Measurements from ENCODE around the gene MMP11. TPM values are rescaled to one million over a fixed set of nuclear protein-coding genes. Genes with fewer than 3 reads are reported as not detected.

Gene MMP11
- total RNA-seq, 3 donors from 2014 or later = 2.0 to 6.3 (median 4.0) TPM

DNA sequence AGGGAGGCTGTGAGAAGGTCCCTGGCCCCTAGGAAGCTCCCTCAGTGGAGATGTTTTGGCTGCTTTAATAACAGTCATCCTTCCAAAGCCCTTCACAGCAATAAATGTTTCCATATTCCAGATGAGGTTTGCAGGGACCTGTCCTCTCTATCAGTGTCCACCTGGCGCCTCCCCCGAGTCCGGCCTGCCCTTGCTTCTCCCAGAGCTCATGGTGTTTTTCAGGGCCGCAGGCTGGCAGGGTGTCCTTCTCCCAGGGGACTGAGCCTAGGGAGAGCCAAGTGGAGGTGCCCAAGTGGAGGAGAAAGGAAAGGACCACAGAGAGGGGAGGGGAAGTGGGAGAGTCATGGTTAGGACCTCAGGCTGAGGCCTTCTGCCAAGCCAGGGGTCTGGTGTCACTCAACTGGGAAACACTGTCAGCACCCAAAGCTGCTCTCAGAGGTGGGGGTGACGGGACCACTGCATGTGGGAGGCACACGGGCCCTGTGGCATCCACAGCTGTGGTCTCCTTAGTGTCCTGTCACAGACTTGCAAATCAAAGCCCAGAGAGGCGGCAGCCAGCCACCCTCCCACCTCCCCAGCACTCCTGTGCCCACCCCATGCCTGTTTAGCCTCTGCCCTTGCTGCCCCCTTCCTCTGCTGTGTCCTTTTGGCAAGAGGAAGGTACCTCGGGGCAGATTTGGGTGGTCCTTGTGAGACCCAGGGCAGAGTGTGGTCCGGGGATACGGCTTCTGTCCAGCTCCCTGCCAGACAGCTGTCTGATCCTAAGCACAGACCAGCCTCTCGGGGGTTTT, 59.8 kb downstream of the MMP11 start:
- Histone ChIP-seq H3K36me3 (ENCODE audit: low read depth) (peaks cover 3% of the 10 kb centered on the region), H3K9me3 (no peaks in the 10 kb centered on the region), H3K4me1 (ENCODE audit: low read depth) (no peaks in the 10 kb centered on the region), H3K4me3 (no peak overlapping the region)
- DNase-seq (peak in 2 of 3 donors; percentile 16 to 36), ATAC-seq (no peak)
- no peak for TF ChIP-seq CTCF (IDR thresholded peaks at IDR 0.05)
- intact Hi-C loops (cut with DNase I, micrococcal nuclease) = no loop called here

DNA sequence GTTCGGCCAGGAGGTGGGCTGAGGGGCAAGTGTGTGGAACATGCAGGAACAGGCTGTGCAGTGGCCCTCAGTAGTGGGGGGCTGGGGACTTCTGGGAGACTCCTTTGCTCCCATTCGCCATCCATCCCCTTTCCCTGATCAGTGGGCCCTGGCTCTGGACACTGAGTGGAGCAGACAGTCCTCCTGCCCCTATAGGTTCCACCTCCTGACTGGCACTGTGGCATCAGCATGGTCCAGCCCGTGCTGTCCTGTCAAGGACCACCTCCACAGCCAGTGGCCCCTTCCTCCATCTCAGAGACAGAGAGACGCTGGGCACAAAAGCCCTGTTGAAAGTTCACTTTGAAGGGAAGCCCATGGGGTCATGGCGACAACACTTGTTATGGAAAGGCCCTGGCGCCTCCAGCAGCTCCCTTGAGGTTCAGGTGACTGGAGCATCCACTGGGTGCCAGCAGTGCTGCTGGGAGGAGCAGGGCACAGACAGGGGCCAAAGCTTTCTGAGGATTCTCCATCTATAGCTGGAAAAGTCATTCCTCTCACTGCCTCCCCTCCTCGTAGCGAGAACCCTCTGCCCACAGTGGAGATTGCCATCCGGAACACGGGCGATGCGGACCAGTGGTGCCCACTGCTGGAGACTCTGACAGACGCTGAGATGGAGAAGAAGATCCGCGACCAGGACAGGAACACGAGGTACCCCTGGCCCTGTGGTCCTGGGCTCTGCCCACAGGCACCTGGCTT, 60.5 kb downstream of the MMP11 start:
- no peak for ATAC-seq

More for the DNA sequence above, 60.5 kb downstream of the MMP11 start:
- peaks cover 3% of the 10 kb centered on the region for H3K36me3 ChIP-seq (ENCODE audit: low read depth)
- no peak overlapping the region for H3K4me3 ChIP-seq
- TF ChIP-seq CTCF (IDR thresholded peaks at IDR 0.05) = no peak
- H3K4me1 ChIP-seq (ENCODE audit: low read depth) = peaks cover 2% of the 10 kb centered on the region
- peak in 2 of 3 donors; percentile 17 to 36 for DNase-seq
- no peaks in the 10 kb centered on the region for H3K9me3 ChIP-seq
- intact Hi-C loops (cut with DNase I, micrococcal nuclease) = no loop called here

Other genes with a start within 250 kb of the MMP11 start
- not detected for gene IGLL1, start 192.6 kb upstream of the MMP11 start, total RNA-seq
- gene DRICH1, start 140.5 kb upstream of the MMP11 start, total RNA-seq = 1 to 10 TPM in 1 of 3 donors, under 1 TPM in 2; 0.65 to 1.9 (median 0.85) TPM
- gene RGL4, start 81.8 kb upstream of the MMP11 start, total RNA-seq = under 1 TPM in 2 of 3 donors, not detected in 1; 0.29 to 0.34 TPM
- 1 to 10 TPM; 3.4 to 7.5 (median 3.7) TPM for gene ZNF70, start 21.7 kb upstream of the MMP11 start, total RNA-seq
- 1 to 10 TPM in 2 of 3 donors, under 1 TPM in 1; 0.79 to 1.8 (median 1.2) TPM for gene VPREB3, start 18.4 kb upstream of the MMP11 start, total RNA-seq
- under 1 TPM in 1 of 3 donors, not detected in 2; 0.44 TPM for gene C22orf15, start 9.9 kb upstream of the MMP11 start, total RNA-seq
- gene CHCHD10, start 4.9 kb upstream of the MMP11 start, total RNA-seq = 100 to 1,000 TPM; 279 to 464 (median 462) TPM
- gene SMARCB1, start 14.1 kb downstream of the MMP11 start, total RNA-seq = 10 to 100 TPM; 60.1 to 85.1 (median 69.3) TPM
- 10 to 100 TPM in 1 of 3 donors, 1 to 10 TPM in 2; 4.4 to 18.8 (median 7.9) TPM for gene DERL3, start 66.2 kb downstream of the MMP11 start, total RNA-seq
- 10 to 100 TPM; 11.5 to 14.7 (median 12.5) TPM for gene SLC2A11, start 85.0 kb downstream of the MMP11 start, total RNA-seq
- 100 to 1,000 TPM; 142 to 414 (median 209) TPM for gene MIF, start 121.5 kb downstream of the MMP11 start, total RNA-seq
- 1 to 10 TPM; 1.1 to 4.5 (median 2.0) TPM for gene GSTT2B, start 188.3 kb downstream of the MMP11 start, total RNA-seq
- 1 to 10 TPM in 2 of 3 donors, not detected in 1; 3.8 to 4.0 TPM for gene DDTL, start 194.0 kb downstream of the MMP11 start, total RNA-seq
- 100 to 1,000 TPM; 151 to 232 (median 190) TPM for gene DDT, start 201.6 kb downstream of the MMP11 start, total RNA-seq
- not detected for gene GSTT2, start 207.3 kb downstream of the MMP11 start, total RNA-seq
- gene GSTT4, start 232.6 kb downstream of the MMP11 start, total RNA-seq = not detected
- 10 to 100 TPM; 66.8 to 87.4 (median 79.2) TPM for gene CABIN1, start 238.5 kb downstream of the MMP11 start, total RNA-seq